ENCODE measurements around the gene IFNLR1. TPM values are rescaled to one million over a fixed set of nuclear protein-coding genes. Genes with fewer than 3 reads are reported as not detected.

The IFNLR1 gene
- total and polyA plus RNA-seq, 2 of the 8 experiments (the other 6 are each of a cell fraction or from before 2014, with no cell fraction given): 6.8 to 10.1 TPM

GRCh38 chr1:24186031-24186710, 918 bp downstream of the IFNLR1 start (continued):
- TF ChIP-seq, protein P1, sequence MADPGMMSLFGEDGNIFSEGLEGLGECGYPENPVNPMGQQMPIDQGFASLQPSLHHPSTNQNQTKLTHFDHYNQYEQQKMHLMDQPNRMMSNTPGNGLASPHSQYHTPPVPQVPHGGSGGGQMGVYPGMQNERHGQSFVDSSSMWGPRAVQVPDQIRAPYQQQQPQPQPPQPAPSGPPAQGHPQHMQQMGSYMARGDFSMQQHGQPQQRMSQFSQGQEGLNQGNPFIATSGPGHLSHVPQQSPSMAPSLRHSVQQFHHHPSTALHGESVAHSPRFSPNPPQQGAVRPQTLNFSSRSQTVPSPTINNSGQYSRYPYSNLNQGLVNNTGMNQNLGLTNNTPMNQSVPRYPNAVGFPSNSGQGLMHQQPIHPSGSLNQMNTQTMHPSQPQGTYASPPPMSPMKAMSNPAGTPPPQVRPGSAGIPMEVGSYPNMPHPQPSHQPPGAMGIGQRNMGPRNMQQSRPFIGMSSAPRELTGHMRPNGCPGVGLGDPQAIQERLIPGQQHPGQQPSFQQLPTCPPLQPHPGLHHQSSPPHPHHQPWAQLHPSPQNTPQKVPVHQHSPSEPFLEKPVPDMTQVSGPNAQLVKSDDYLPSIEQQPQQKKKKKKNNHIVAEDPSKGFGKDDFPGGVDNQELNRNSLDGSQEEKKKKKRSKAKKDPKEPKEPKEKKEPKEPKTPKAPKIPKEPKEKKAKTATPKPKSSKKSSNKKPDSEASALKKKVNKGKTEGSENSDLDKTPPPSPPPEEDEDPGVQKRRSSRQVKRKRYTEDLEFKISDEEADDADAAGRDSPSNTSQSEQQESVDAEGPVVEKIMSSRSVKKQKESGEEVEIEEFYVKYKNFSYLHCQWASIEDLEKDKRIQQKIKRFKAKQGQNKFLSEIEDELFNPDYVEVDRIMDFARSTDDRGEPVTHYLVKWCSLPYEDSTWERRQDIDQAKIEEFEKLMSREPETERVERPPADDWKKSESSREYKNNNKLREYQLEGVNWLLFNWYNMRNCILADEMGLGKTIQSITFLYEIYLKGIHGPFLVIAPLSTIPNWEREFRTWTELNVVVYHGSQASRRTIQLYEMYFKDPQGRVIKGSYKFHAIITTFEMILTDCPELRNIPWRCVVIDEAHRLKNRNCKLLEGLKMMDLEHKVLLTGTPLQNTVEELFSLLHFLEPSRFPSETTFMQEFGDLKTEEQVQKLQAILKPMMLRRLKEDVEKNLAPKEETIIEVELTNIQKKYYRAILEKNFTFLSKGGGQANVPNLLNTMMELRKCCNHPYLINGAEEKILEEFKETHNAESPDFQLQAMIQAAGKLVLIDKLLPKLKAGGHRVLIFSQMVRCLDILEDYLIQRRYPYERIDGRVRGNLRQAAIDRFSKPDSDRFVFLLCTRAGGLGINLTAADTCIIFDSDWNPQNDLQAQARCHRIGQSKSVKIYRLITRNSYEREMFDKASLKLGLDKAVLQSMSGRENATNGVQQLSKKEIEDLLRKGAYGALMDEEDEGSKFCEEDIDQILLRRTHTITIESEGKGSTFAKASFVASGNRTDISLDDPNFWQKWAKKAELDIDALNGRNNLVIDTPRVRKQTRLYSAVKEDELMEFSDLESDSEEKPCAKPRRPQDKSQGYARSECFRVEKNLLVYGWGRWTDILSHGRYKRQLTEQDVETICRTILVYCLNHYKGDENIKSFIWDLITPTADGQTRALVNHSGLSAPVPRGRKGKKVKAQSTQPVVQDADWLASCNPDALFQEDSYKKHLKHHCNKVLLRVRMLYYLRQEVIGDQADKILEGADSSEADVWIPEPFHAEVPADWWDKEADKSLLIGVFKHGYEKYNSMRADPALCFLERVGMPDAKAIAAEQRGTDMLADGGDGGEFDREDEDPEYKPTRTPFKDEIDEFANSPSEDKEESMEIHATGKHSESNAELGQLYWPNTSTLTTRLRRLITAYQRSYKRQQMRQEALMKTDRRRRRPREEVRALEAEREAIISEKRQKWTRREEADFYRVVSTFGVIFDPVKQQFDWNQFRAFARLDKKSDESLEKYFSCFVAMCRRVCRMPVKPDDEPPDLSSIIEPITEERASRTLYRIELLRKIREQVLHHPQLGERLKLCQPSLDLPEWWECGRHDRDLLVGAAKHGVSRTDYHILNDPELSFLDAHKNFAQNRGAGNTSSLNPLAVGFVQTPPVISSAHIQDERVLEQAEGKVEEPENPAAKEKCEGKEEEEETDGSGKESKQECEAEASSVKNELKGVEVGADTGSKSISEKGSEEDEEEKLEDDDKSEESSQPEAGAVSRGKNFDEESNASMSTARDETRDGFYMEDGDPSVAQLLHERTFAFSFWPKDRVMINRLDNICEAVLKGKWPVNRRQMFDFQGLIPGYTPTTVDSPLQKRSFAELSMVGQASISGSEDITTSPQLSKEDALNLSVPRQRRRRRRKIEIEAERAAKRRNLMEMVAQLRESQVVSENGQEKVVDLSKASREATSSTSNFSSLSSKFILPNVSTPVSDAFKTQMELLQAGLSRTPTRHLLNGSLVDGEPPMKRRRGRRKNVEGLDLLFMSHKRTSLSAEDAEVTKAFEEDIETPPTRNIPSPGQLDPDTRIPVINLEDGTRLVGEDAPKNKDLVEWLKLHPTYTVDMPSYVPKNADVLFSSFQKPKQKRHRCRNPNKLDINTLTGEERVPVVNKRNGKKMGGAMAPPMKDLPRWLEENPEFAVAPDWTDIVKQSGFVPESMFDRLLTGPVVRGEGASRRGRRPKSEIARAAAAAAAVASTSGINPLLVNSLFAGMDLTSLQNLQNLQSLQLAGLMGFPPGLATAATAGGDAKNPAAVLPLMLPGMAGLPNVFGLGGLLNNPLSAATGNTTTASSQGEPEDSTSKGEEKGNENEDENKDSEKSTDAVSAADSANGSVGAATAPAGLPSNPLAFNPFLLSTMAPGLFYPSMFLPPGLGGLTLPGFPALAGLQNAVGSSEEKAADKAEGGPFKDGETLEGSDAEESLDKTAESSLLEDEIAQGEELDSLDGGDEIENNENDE (IDR thresholded peaks at IDR 0.05; ENCODE audit: insufficient replicate concordance, low read length): no peak
- TF ChIP-seq POU5F1 (IDR thresholded peaks at IDR 0.05; ENCODE audit: low read depth, low read length) (no peak), POLR2AphosphoS5 (IDR thresholded peaks at IDR 0.05; ENCODE audit: low read depth, low read length) (no peak), KDM5A (IDR thresholded peaks at IDR 0.05; ENCODE audit: low read length) (no peak), CTCF (IDR thresholded peaks at IDR 0.05; ENCODE audit: control extremely low read depth in 1 of 3, insufficient read depth in 1 of 3, low read depth in 1 of 3, low read length in 3 of 3) (no peak), SP4 (IDR thresholded peaks at IDR 0.05; ENCODE audit: low read length) (no peak)
- TF ChIP-seq, protein P2, sequence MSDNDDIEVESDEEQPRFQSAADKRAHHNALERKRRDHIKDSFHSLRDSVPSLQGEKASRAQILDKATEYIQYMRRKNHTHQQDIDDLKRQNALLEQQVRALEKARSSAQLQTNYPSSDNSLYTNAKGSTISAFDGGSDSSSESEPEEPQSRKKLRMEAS (IDR thresholded peaks at IDR 0.05): no peak

Measured in H1 (cell line).